H1 (cell line): ENCODE measurements around the gene TMEM116. TPM values are rescaled to one million over a fixed set of nuclear protein-coding genes. Genes with fewer than 3 reads are reported as not detected.

Source experiments
- CTCF ChIA-PET: fragments of 300-600 bp; sonication (Branson Sonifier 250); formaldehyde crosslinking; loops from one replicate; lab custom pipeline; 2021; ENCODE audit not compliant: partially characterized antibody; lab: Charles Lee
- POLR2A ChIA-PET: fragments of 300-600 bp; sonication (Branson Sonifier 250); formaldehyde crosslinking; loops from one replicate; lab custom pipeline; 2021; ENCODE audit warnings: inconsistent platforms; ENCODE audit not compliant: partially characterized antibody; lab: Charles Lee
- DNase-seq, 2 experiments: peaks; one replicate each; pipeline versions ENCODE4 v3.0.0 to v3.0.0-alpha.2; 2010 to 2022; ENCODE audit warnings: low spot score in 2 of 2, low read depth in 1 of 2, mixed read lengths in 1 of 2
- FAIRE-seq: peaks from 2 replicates; lab custom pipeline; 2011; peaks lifted over from hg19 to GRCh38; lab: Jason Lieb, UNC
- H2AFZ ChIP-seq: 2 replicates; pipeline ENCODE4 v1.8.1; 2012; ENCODE audit warnings: low read length, inconsistent platforms
- H2AK5ac ChIP-seq: 2 replicates; pipeline ENCODE4 v1.6.1; 2013; ENCODE audit warnings: low read depth, low read length
- H2BK120ac ChIP-seq: replicated peaks from 2 replicates; pipeline ENCODE3; 2013; ENCODE audit warnings: low read depth, low read length, inconsistent platforms
- H2BK12ac ChIP-seq: 2 replicates; pipeline ENCODE4 v1.6.1; 2013; ENCODE audit warnings: low read depth, low read length
- H2BK15ac ChIP-seq: 2 replicates; pipeline ENCODE4 v1.6.1; 2013; ENCODE audit warnings: low read length
- H2BK20ac ChIP-seq: 2 replicates; pipeline ENCODE4 v1.6.1; 2013; ENCODE audit warnings: low read length
- H2BK5ac ChIP-seq: 2 replicates; pipeline ENCODE4 v1.6.1; 2013; ENCODE audit warnings: low read depth, low read length
- H3K14ac ChIP-seq: 2 replicates; pipeline ENCODE4 v1.6.1; 2013; ENCODE audit warnings: inconsistent platforms; ENCODE audit not compliant: insufficient read length
- H3K18ac ChIP-seq: 2 replicates; pipeline ENCODE4 v1.6.1; 2013; ENCODE audit warnings: low read length; ENCODE audit errors: extremely low read depth
- H3K23ac ChIP-seq: 2 replicates; pipeline ENCODE4 v1.6.1; 2013; ENCODE audit warnings: inconsistent platforms; ENCODE audit not compliant: insufficient read length
- H3K23me2 ChIP-seq: 2 replicates; pipeline ENCODE4 v1.6.1; 2013; ENCODE audit warnings: low read depth, low read length
- H3K27ac ChIP-seq: 2 replicates; pipeline ENCODE4 v1.6.1; 2011; ENCODE audit warnings: low read depth, low read length, inconsistent platforms
- H3K27me3 ChIP-seq, 4 experiments: replicated peaks in 1 of 4; 1 replicate in 1 of 4; 2 replicates in 3 of 4; pipeline versions ENCODE4 v1.6.1 to v1.8.1; 2011 to 2013; ENCODE audit warnings: low read length in 3 of 4, mild to moderate bottlenecking in 3 of 4, inconsistent platforms in 2 of 4, mixed read lengths in 2 of 4, moderate library complexity in 1 of 4; ENCODE audit not compliant: control insufficient read depth in 3 of 4, insufficient read depth in 3 of 4; ENCODE audit errors: extremely low read depth in 1 of 4
- H3K36me3 ChIP-seq, 4 experiments: 2 replicates each; pipeline versions ENCODE4 v1.6.1 to v1.8.1; 2011 to 2013; ENCODE audit warnings: mild to moderate bottlenecking in 4 of 4, low read length in 3 of 4, moderate library complexity in 2 of 4, control low read depth in 1 of 4, inconsistent platforms in 1 of 4; ENCODE audit not compliant: insufficient read depth in 4 of 4, control insufficient read depth in 2 of 4
- H3K4ac ChIP-seq: replicated peaks from 2 replicates; pipeline ENCODE3; 2013; ENCODE audit warnings: low read length, low read depth, mixed read lengths, inconsistent platforms; ENCODE audit not compliant: insufficient read length
- H3K4me1 ChIP-seq, 4 experiments: replicated peaks in 1 of 4; 1 replicate in 1 of 4; 2 replicates in 3 of 4; pipeline versions ENCODE4 v1.6.1 to v1.8.1; 2011 to 2013; ENCODE audit warnings: low read length in 3 of 4, inconsistent platforms in 2 of 4, mixed read lengths in 1 of 4; ENCODE audit not compliant: insufficient read depth in 4 of 4, control insufficient read depth in 3 of 4
- H3K4me2 ChIP-seq, 2 experiments: 2 replicates each; pipeline versions ENCODE4 v1.6.1 to v1.8.1; 2011 to 2013; ENCODE audit warnings: low read depth in 2 of 2, low read length in 2 of 2, control low read depth in 1 of 2, inconsistent platforms in 1 of 2, mild to moderate bottlenecking in 1 of 2; ENCODE audit not compliant: insufficient read depth in 1 of 2
- H3K4me3 ChIP-seq, 4 experiments: fragments of 200-600, 300-600 bp in 1 of 4; sonication (generic), shearing (Covaris generic), sonication (Bioruptor Twin) in 1 of 4; 2 replicates each; pipeline versions ENCODE4 v1.5.1 to v1.8.1; 2011 to 2016; ENCODE audit warnings: low read length in 4 of 4, low read depth in 3 of 4, control low read depth in 2 of 4, inconsistent platforms in 2 of 4, mild to moderate bottlenecking in 2 of 4, mixed read lengths in 1 of 4, moderate library complexity in 1 of 4; ENCODE audit not compliant: insufficient read depth in 2 of 4; ENCODE audit errors: extremely low read depth in 1 of 4
- H3K56ac ChIP-seq: replicated peaks from 2 replicates; pipeline ENCODE3; 2013; ENCODE audit warnings: low read depth, mild to moderate bottlenecking, mixed read lengths, low read length, inconsistent platforms; ENCODE audit not compliant: insufficient read length
- H3K79me1 ChIP-seq: 2 replicates; pipeline ENCODE4 v1.6.1; 2013; ENCODE audit warnings: low read depth, low read length, control low read depth
- H3K79me2 ChIP-seq, 2 experiments: 2 replicates each; pipeline versions ENCODE4 v1.6.1 to v1.8.1; 2012 to 2013; ENCODE audit warnings: low read length in 2 of 2, mild to moderate bottlenecking in 2 of 2, inconsistent platforms in 1 of 2; ENCODE audit not compliant: insufficient read depth in 2 of 2, control insufficient read depth in 1 of 2
- H3K9ac ChIP-seq, 4 experiments: replicated peaks in 1 of 4; 1 replicate in 1 of 4; 2 replicates in 3 of 4; pipeline versions ENCODE4 v1.6.1 to v1.8.1; 2011 to 2013; ENCODE audit warnings: low read depth in 3 of 4, low read length in 3 of 4, control low read depth in 2 of 4, mild to moderate bottlenecking in 2 of 4, moderate library complexity in 2 of 4, inconsistent platforms in 1 of 4; ENCODE audit errors: extremely low read depth in 1 of 4
- H3K9me3 ChIP-seq, 2 experiments: 2 replicates each; pipeline versions ENCODE4 v1.6.1 to v1.8.1; 2012 to 2013; ENCODE audit warnings: mild to moderate bottlenecking in 2 of 2, moderate library complexity in 2 of 2, control low read depth in 1 of 2, inconsistent platforms in 1 of 2, low read depth in 1 of 2, low read length in 1 of 2, mixed read lengths in 1 of 2; ENCODE audit not compliant: insufficient read depth in 2 of 2
- H4K20me1 ChIP-seq, 2 experiments: replicated peaks in 1 of 2; 2 replicates each; pipeline versions ENCODE3 to v1.8.1; 2011 to 2013; ENCODE audit warnings: inconsistent platforms in 2 of 2, low read length in 2 of 2, mild to moderate bottlenecking in 1 of 2; ENCODE audit not compliant: insufficient read depth in 2 of 2, control insufficient read depth in 1 of 2
- H4K5ac ChIP-seq: 2 replicates; pipeline ENCODE4 v1.6.1; 2013; ENCODE audit warnings: low read length, low read depth, mixed read lengths, inconsistent platforms; ENCODE audit not compliant: insufficient read length
- H4K8ac ChIP-seq: 2 replicates; pipeline ENCODE4 v1.8.0; 2013; ENCODE audit warnings: mild to moderate bottlenecking, moderate library complexity, low read length, inconsistent platforms; ENCODE audit not compliant: insufficient read depth; ENCODE audit errors: extremely low read depth
- H4K91ac ChIP-seq: replicated peaks from 2 replicates; pipeline ENCODE3; 2013; ENCODE audit warnings: low read length, mixed read lengths, inconsistent platforms; ENCODE audit not compliant: insufficient read length
- BCL11A ChIP-seq, 2 experiments: IDR thresholded peaks; one replicate each; pipeline ENCODE4 v1.6.1; 2011; ENCODE audit warnings: low read depth in 2 of 2, low read length in 2 of 2, mild to moderate bottlenecking in 2 of 2
- CHD2 ChIP-seq: IDR thresholded peaks from 2 replicates; pipeline ENCODE4 v1.6.1; 2012; ENCODE audit warnings: low read length, improper control_type of control experiment
- CREB1 ChIP-seq: IDR thresholded peaks from 2 replicates; pipeline ENCODE4 v1.6.1; 2012; ENCODE audit warnings: inconsistent platforms
- FOSL1 ChIP-seq: IDR thresholded peaks from 2 replicates; pipeline ENCODE4 v1.6.1; 2011; ENCODE audit warnings: mild to moderate bottlenecking, low read depth, low read length, moderate library complexity; ENCODE audit not compliant: insufficient read depth
- MAFK ChIP-seq: IDR thresholded peaks from 2 replicates; pipeline ENCODE4 v1.6.1; 2012; ENCODE audit warnings: low read depth, mild to moderate bottlenecking, improper control_type of control experiment, low read length
- POU5F1 ChIP-seq: IDR thresholded peaks from 2 replicates; pipeline ENCODE4 v1.6.1; 2011; ENCODE audit warnings: low read depth, mild to moderate bottlenecking, low read length, moderate library complexity
- RNF2 ChIP-seq: fragments of 200-900, 300-1000 bp; sonication (generic); IDR thresholded peaks from 2 replicates; pipeline ENCODE4 v1.7.1; 2016; ENCODE audit warnings: borderline replicate concordance, low read depth, mild to moderate bottlenecking, antibody characterized with exemption, low read length; ENCODE audit not compliant: poor library complexity, severe bottlenecking; ENCODE audit errors: missing control alignments
- SIRT6 ChIP-seq: IDR thresholded peaks from one replicate; pipeline ENCODE4 v1.7.1; 2012; ENCODE audit warnings: low read length, inconsistent platforms
- SIX5 ChIP-seq: IDR thresholded peaks from 2 replicates; pipeline ENCODE4 v1.6.1; 2011; ENCODE audit warnings: mild to moderate bottlenecking, low read depth, low read length
- SUZ12 ChIP-seq: fragments of 200-600 bp; sonication (generic); IDR thresholded peaks from 2 replicates; pipeline ENCODE4 v1.6.1; 2012; ENCODE audit warnings: mild to moderate bottlenecking, inconsistent platforms, low read length, moderate library complexity, mixed read lengths
- TAF1 ChIP-seq: IDR thresholded peaks from 2 replicates; pipeline ENCODE4 v1.6.1; 2011; ENCODE audit warnings: mild to moderate bottlenecking, low read depth, low read length
- WGBS, 2 experiments: shearing (Covaris generic) in 1 of 2; methylation state at CpG; one replicate each; pipeline versions ENCODE4 v1.1.6 to v1.1.7; 2013 to 2015; ENCODE audit warnings: low lambda C conversion rate in 2 of 2, mixed read lengths in 2 of 2, inconsistent platforms in 1 of 2, low coverage in 1 of 2, missing lambda C conversion rate in 1 of 2; ENCODE audit not compliant: insufficient replicate concordance in 2 of 2, insufficient coverage in 1 of 2, insufficient read length in 1 of 2; ENCODE audit errors: extremely low coverage in 1 of 2, missing lambda C conversion rate in 1 of 2; 5-methylcytosine and 5-hydroxymethylcytosine counted together
- polyA plus RNA-seq, 7 experiments: library from polyadenylated mRNA; depleted of rRNA in 3 of 7; stranded (reverse) in 5 of 7; unstranded in 2 of 7; fragments of >200 nt in 5 of 7; fragments of 200-250 nt in 2 of 7; gene quantifications; 1 replicate in 5 of 7; 2 replicates in 1 of 7; 4 replicates in 1 of 7; pipeline versions ENCODE4 v1.2.1 to v1.2.3, GENCODE V29; 2011 to 2013; ENCODE audit warnings: missing spikeins in 2 of 7, mixed read lengths in 2 of 7
- total RNA-seq: library from RNA; stranded (reverse); fragmentation: NEBNext Ultra II Directional; extraction: Animal tissue kit (Norgen Biotek cat#: 25700); gene quantifications from 2 replicates; pipeline ENCODE4 v1.2.1, GENCODE V29; 2021
- TF ChIP-seq, protein P1 (sequence below): IDR thresholded peaks from 2 replicates; pipeline ENCODE4 v1.6.1; 2011; ENCODE audit warnings: low read depth, mild to moderate bottlenecking, low read length; ENCODE audit not compliant: insufficient read depth
- TF ChIP-seq, protein P2 (sequence below): IDR thresholded peaks from 2 replicates; pipeline ENCODE4 v1.6.1; 2012; ENCODE audit warnings: inconsistent platforms

Gene TMEM116
- total and polyA plus RNA-seq, 2 of the 8 experiments (the other 6 are each of a cell fraction or from before 2014, with no cell fraction given): 8.1 to 25.2 TPM

DNA sequence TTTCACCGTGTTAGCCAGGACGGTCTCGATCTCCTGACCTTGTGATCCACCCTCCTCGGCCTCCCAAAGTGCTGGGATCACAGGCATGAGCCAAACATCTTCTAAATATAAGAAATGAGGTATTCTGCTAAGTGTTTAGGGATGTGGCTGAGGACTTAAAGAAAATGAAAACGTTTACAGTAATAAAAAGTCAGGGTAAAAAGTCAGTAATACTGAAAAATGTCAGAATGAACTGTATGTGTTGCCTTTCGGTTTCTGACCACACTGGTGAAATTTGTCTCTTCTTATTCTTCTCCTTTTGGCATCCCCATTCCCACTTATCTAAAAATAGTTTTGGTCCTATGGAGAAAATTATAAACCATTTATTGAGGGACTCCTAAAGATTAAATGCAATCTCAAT is 20.5 kb downstream of the TMEM116 start:
- WGBS, 2 experiments: 87% methylated on average over 6 of the region's 6 CpGs; no CpG with 5 or more reads in 1 of the 2 experiments
- CTCF ChIA-PET: no interaction called here
- TF ChIP-seq BCL11A (IDR thresholded peaks at IDR 0.05; ENCODE audit: low read depth in 2 of 2, low read length in 2 of 2) (no peak), SUZ12 (no peak), SIX5 (no peak), RNF2 (no peak), POU5F1 (no peak), CHD2 (no peak), CREB1 (no peak), TAF1 (no peak), MAFK (no peak), SIRT6 (no peak), FOSL1 (no peak)
- TF ChIP-seq, protein P1, sequence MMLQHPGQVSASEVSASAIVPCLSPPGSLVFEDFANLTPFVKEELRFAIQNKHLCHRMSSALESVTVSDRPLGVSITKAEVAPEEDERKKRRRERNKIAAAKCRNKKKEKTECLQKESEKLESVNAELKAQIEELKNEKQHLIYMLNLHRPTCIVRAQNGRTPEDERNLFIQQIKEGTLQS: no peak
- TF ChIP-seq, protein P2, sequence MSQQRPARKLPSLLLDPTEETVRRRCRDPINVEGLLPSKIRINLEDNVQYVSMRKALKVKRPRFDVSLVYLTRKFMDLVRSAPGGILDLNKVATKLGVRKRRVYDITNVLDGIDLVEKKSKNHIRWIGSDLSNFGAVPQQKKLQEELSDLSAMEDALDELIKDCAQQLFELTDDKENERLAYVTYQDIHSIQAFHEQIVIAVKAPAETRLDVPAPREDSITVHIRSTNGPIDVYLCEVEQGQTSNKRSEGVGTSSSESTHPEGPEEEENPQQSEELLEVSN: no peak

More for the DNA sequence above, 20.5 kb downstream of the TMEM116 start:
- Histone ChIP-seq H3K14ac (no peak overlapping the region), H3K27me3 (no peaks in the 10 kb centered on the region), H3K9me3 (no peaks in the 10 kb centered on the region), H3K23me2 (no peaks in the 10 kb centered on the region), H2BK12ac (no peak overlapping the region), H3K4ac (no peak overlapping the region), H2BK15ac (no peak overlapping the region), H2BK5ac (no peak overlapping the region), H3K79me2 (no peaks in the 10 kb centered on the region), H4K91ac (no peak overlapping the region), H3K79me1 (no peaks in the 10 kb centered on the region), H4K5ac (no peak overlapping the region), H3K4me1 (no peaks in the 10 kb centered on the region), H3K4me2 (no peak overlapping the region), H3K36me3 (no peaks in the 10 kb centered on the region), H4K8ac (no peak overlapping the region), H4K20me1 (no peaks in the 10 kb centered on the region), H3K4me3 (no peak overlapping the region), H3K27ac (no peak overlapping the region), H2AK5ac (no peak overlapping the region), H2BK20ac (no peak overlapping the region), H2AFZ (no peak overlapping the region), H2BK120ac (no peak overlapping the region), H3K56ac (no peak overlapping the region), H3K9ac (no peak overlapping the region), H3K18ac (no peak overlapping the region), H3K23ac (no peak overlapping the region)
- POLR2A ChIA-PET: interaction anchor here (3.4 kb wide), 1 partner anchor 21 kb away, joined by 20 read pairs; the partner anchor contains the start of genes ERP29 and TMEM116
- DNase-seq: no peak
- no peak for FAIRE-seq
